Lower leg skin (tissue), 3 donors: ENCODE results near the gene FAM118B.

Experiments
- POLR2A ChIP-seq, 2 donors: fragments of 450-650 bp; IDR thresholded peaks; one replicate each; pipeline ENCODE4 v1.6.1; 2016 to 2017; ENCODE audit warnings: antibody characterized with exemption in 2 of 2, mild to moderate bottlenecking in 1 of 2, moderate library complexity in 1 of 2
- TF ChIP-seq, protein P1 (sequence below), 3 donors: fragments of 450-650 bp; IDR thresholded peaks; one replicate each; pipeline ENCODE4 v1.5.1; 2016; ENCODE audit warnings: antibody characterized with exemption in 3 of 3, mild to moderate bottlenecking in 3 of 3, moderate library complexity in 2 of 3

DNA sequence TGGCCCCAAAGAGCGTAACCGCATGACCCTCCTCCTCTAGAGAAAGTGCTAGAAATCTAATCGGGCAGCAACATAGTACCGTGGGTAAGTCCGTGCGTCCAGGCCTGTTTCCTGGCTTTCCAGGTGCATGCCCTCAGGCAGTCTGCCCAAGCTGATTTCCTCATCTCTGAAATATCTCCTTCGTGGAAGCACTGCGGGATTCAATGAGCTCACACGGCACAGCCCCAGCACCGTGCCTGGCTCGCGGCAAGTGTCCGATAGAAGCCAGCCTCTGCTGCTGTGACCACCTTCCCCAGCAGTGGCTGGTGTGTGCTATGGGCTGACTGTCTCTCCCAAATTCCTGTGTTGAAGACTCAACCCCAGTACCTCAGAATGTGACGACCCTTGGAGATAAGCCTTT lies 20.8 kb upstream of the FAM118B start:
- no peak for TF ChIP-seq POLR2A (IDR thresholded peaks at IDR 0.05)
- TF ChIP-seq, protein P1, sequence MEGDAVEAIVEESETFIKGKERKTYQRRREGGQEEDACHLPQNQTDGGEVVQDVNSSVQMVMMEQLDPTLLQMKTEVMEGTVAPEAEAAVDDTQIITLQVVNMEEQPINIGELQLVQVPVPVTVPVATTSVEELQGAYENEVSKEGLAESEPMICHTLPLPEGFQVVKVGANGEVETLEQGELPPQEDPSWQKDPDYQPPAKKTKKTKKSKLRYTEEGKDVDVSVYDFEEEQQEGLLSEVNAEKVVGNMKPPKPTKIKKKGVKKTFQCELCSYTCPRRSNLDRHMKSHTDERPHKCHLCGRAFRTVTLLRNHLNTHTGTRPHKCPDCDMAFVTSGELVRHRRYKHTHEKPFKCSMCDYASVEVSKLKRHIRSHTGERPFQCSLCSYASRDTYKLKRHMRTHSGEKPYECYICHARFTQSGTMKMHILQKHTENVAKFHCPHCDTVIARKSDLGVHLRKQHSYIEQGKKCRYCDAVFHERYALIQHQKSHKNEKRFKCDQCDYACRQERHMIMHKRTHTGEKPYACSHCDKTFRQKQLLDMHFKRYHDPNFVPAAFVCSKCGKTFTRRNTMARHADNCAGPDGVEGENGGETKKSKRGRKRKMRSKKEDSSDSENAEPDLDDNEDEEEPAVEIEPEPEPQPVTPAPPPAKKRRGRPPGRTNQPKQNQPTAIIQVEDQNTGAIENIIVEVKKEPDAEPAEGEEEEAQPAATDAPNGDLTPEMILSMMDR (IDR thresholded peaks at IDR 0.05) = no peak
